NOMO-1 treated with dmso at 0.1 percent for 144 hours (cell line): ENCODE data around the gene MOB2.

Source experiments
- DNase-seq: peaks from one replicate; lab custom pipeline; 2025; ENCODE audit not compliant: unreplicated experiment; lab: John Stamatoyannopoulos, UW

Gene MOB2

GRCh38 chr11:1458340-1459218 lies 28.0 kb downstream of the MOB2 start:
- DNase-seq, result no peak

DNA sequence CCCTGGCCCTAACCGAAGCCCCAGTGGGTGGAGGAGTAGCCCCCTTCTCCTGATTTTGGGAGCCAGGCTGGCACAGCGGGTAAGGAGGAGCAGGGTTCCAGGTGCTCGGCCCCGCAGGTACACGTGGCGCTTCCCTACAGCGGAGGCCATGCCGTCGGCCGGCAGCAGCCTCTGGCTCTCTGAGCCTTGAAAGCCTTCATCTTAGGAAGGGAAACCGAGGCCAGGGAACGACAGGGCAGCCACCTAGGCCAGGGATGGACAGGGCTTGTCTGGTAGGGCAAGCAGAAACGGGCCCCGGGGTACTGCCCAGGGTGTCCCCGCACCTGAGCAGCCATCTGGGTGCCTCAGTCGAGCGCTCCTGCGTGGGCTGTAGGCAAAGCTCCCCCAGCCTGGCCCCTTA lies 28.7 kb downstream of the MOB2 start:
- DNase-seq, result no peak

DNA sequence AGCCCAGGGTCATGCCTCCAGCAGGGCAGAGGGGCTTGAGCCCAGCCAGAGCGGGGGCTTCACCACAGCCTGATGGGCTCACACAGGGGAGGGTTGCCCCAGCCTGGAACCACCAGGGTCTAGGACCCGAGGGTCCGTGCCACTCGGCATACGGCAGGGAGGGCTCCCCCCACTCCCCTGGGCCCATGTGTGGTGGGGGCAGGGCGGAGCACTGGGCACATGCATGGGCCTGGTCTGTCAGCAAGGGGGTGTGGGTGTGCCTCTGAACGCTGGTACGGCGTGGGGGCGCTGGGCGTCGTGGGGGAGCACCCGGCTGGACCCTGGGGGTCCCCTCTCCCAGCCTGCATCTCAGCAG lies 29.3 kb downstream of the MOB2 start:
- DNase-seq, result no peak

- no peak for DNase-seq
Measured at GRCh38 chr11:1456596-1457325, 29.8 kb downstream of the MOB2 start.

DNA sequence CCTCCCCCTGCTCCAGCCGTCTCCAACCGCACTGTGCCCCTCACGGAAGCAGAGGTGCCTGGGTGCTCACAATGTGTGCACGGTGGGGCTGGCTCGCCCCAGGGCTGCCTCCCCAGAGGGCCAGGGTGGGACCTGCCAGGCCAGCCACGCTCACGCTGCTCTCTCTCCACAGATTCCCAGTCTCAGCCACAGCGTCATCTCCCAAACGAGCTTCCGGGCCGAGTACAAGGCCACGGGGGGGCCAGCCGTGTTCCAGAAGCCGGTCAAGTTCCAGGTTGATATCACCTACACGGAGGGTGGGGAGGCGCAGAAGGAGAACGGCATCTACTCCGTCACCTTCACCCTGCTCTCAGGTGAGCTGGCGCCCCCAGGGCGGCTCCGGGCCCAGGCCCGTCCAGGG lies 30.4 kb downstream of the MOB2 start:
- no peak for DNase-seq

DNA sequence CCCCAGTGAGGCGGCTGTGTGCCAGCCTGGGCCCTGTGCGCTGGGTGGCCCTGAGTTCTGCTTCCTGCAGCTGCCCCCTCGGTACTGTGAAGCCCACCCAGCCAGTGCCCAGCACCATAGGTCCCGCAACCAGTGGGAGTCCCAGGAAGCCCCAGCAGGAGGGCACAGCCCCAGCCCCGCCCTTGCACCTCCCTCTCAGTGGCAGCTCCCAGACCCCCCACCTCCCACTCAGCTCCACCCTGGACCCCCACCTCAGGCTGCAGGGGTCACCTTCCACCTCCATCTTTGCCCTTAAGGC lies 30.9 kb downstream of the MOB2 start:
- DNase-seq, result no peak

- no peak for DNase-seq
Measured at GRCh38 chr11:1455032-1455762, 31.4 kb downstream of the MOB2 start.

DNA sequence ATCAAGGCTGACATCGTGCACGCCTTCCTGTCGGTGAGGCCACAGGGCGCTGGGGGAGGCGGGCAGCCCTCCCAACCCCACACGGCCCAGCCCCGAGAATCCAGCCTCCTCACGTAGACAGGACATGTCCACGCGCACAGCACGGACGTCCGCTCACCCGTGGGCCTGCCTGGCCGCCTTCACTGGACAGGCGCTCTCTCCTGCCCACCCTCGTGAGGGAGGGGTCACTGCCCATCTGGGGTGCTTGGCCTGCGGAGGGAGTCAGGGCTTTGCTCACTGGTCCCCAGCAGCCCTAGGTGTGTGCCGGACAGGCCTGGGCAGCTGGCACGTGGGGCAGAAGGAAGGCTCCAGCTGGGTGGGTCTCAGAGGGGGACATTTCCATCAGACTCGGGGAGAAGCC lies 32.0 kb downstream of the MOB2 start:
- DNase-seq, result no peak

- no peak for DNase-seq
Measured at GRCh38 chr11:1453611-1454034, 33.0 kb downstream of the MOB2 start.

DNA sequence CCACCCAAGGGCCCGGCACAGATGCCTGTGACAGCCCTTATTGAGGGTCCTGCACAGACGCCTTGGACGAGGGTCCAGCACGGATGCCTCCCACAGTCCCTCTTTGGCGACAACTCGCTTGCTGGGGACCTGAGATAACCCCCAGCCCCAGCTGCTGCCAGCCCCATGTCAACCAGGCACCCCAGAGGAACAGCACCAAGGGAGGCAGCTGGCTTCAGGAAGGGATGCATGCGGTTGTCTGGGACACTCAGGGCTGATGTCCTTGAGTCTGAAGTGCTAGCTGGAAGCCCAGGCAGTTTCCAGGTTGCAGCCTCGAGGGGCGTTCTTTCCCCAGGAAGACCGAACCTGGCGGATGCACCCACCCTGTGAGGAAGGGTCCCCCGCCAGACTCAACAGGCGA lies 33.8 kb downstream of the MOB2 start:
- no peak for DNase-seq

- DNase-seq, result no peak
Measured at GRCh38 chr11:1451781-1452470, 34.7 kb downstream of the MOB2 start.

DNA sequence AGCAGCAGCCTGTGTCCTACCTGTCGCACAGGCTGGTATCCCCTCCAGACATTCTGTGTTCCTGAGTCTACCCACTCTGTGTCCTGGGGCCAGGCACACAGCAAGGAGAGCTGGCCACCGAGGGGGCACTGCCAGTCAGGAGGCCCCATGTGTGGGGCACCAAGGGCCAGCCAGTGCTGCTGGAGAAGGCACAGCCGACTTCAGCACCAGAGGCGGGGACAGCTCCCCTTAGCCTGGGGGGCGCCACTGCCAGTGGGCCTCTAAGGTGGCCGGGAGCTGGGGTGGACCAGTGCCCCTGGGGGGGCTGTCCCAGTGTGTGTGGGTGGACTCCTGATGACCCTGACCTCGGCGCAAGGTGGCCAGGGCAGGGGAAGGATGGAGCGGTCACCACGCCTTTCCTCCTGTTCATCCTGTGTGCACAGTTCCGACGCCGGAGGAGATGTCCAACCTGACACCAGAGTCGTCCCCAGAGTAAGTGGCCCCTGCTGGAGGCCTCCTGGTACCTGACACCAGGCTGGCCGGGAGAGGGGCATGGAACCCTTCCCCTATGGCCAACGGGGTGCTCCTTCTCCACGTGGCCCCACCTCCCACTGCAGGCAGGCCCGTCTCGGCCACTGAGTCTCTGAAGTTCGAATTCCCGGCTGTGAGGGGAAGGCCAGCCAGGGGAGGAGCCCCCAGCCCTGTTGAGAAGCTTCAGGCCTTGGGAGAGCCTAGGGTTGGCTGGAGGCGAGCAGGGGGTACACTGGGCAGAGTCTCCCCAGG lies 35.4 kb downstream of the MOB2 start:
- no peak for DNase-seq

GRCh38 chr11:1450344-1450875 lies 36.2 kb downstream of the MOB2 start:
- no peak for DNase-seq

- no peak for DNase-seq
Measured at GRCh38 chr11:1449490-1450243, 36.9 kb downstream of the MOB2 start.

- no peak for DNase-seq
Measured at GRCh38 chr11:1448882-1449281, 37.7 kb downstream of the MOB2 start.

DNA sequence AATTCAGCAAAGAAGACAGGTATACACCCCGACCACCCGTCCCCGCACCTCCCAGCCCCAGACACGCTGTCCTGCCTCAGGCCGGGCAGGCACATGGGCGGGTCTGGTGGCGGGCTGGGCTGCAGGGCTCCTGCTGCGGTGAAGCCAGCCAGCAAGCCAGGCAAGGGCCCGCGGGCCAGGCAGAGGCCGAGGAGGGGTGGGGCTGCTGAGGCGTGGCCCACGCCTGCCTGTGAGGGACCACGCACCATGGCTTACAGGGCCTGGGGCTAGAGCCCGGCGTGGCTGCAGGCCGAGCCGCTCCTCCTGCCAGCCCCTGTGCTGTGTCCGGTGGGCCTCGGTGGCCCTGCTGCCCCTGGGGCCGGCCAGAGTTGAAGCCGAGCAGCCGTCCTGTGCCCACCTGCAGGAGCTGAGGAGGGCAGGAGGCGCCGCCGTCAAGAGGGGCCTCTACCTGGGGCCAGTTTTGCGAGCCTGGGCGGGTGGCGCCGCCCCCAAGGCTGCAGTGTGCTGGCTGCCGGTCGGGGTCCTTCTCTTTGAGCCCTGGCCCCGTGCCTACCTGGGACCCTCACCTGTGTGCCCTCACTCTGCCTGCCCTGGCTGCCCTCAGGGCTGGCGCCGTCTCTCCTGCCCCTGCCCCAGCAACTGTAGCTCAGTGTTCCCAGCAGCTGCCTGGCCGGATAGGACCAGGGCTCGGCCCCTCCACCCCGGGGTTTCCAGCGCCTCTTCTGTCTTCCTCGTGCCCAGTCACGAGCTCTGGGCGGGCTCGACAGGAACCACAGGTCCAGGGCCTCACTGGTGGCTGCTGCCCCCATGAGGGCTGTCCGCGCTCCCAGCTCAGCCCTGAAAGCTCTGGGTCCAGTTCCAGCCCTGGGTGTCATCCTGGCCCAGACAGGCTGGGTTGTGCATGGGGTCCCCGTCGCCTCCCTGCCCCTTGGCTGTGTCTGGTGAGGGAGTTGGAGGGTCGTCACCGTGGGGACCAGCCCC lies 38.4 kb downstream of the MOB2 start:
- no peak for DNase-seq

- no peak for DNase-seq
Measured at GRCh38 chr11:1446623-1447022, 40.0 kb downstream of the MOB2 start.

DNA sequence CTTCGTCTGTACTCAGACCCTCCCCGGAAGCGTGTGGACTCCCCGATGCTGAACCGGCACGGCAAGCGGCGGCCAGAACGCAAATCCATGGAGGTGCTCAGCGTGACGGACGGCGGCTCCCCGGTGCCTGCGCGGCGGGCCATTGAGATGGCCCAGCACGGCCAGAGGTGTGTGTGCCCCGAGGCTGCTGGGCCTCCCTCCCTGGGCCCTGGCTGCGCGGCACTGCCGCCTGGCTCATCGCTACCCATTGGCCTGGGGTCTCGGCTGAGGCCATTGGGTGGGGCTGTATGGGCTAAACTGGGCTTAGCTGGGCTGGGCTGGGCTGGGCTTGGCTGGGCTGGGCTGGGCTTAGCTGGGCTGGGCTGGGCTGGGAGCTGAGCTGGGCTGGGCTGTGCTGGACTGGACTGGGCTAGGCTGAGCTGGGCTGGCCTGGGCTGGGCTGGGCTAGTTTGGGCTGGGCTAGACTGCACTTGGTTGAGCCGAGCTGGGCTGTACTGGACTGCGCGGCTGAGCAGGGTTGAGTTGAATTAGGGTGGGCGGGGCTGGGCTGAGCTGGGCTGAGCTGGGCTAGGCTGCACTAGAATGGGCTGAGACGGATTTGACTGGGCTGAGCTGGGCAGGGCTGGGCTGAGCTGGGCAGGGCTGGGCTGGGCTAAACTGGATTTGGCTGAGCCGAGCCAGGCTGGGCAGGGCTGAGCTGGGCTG lies 40.7 kb downstream of the MOB2 start:
- DNase-seq, result no peak
